NCI-H146 treated with DMSO at 0.1 percent for 48 hours (cell line): Measurements from ENCODE around the gene CNIH4.
"Not testable (repeated sequence)": the region's sequence is repeated elsewhere in the genome, so short reads cannot be mapped to it uniquely, and the experiment has no call there.

Experiments
- DNase-seq: peaks from one replicate; lab custom pipeline; 2025; ENCODE audit not compliant: unreplicated experiment; lab: John Stamatoyannopoulos, UW

Gene CNIH4

GRCh38 chr1:224393294-224393693, 36.6 kb downstream of the CNIH4 start:
- no peak for DNase-seq

DNA sequence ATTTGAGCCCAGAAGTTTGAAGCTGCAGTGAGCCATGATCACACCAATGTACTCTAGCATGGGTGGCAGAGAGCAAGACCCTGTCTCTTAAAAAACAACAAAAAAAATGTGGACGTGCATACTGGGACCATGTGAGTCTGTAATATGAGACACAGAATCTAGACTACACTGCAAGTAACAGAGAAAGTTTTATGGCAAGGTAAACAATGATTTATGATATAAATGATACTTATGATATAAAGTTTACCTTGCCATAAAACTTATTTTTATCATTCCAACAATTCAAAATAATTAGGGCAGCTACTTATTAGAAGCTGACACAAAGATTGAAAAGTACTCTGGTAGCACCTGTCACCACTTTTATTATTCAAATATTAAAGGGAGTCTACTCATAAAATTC, 43.2 kb downstream of the CNIH4 start:
- no peak for DNase-seq

GRCh38 chr1:224402472-224403036, 45.9 kb downstream of the CNIH4 start:
- no peak for DNase-seq

GRCh38 chr1:224404916-224405603, 48.4 kb downstream of the CNIH4 start:
- DNase-seq: no peak

GRCh38 chr1:224405604-224405970, 48.9 kb downstream of the CNIH4 start:
- DNase-seq: no peak

- DNase-seq: no peak
Observed at GRCh38 chr1:224406216-224406615, 49.5 kb downstream of the CNIH4 start.

- no peak for DNase-seq
Observed at GRCh38 chr1:224407571-224408293, 51.1 kb downstream of the CNIH4 start.

- no peak for DNase-seq
Observed at GRCh38 chr1:224408294-224408590, 51.6 kb downstream of the CNIH4 start.

- no peak for DNase-seq
Observed at GRCh38 chr1:224411766-224412165, 55.1 kb downstream of the CNIH4 start.

DNA sequence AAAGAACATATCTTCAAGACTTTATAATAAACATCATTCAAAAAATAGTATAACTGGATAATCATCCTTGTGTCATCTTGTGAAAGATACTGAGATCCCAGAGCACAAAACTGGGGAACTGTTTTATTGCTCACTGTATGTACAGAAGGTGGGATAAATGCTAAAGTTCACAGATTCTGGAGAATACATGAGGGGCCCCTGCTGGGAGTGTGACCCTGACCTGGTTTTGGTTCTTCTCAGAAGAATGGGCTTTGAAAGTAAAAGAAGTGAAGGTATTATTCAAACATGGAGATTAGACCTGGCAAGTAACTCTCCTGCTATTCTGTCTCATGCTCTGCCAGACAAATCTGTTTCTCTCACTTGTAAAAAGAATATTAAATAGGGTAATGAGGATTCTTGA, 63.4 kb downstream of the CNIH4 start:
- DNase-seq: no peak

- no peak for DNase-seq
Observed at GRCh38 chr1:224425279-224425884, 68.7 kb downstream of the CNIH4 start.

DNA sequence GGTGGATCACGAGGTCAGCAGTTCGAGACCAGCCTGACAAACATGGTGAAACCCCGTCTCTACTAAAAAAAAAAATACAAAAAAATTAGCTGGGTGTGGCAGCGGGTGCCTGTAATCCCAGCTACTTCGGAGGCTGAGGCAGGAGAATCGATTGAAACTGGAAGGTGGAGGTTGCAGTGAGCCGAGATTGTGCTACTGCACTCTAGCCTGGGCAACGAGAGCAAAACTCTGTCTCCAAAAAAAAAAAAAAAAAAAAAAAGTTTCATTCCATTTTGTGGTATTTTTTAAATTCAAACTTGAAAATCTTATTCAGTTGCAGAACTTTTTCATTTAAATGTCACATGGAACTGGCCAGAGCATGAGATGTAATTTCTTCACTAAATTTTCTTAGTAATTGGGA, 70.2 kb downstream of the CNIH4 start:
- not testable (repeated sequence) for DNase-seq

GRCh38 chr1:224427346-224427745, 70.7 kb downstream of the CNIH4 start:
- no peak for DNase-seq

DNA sequence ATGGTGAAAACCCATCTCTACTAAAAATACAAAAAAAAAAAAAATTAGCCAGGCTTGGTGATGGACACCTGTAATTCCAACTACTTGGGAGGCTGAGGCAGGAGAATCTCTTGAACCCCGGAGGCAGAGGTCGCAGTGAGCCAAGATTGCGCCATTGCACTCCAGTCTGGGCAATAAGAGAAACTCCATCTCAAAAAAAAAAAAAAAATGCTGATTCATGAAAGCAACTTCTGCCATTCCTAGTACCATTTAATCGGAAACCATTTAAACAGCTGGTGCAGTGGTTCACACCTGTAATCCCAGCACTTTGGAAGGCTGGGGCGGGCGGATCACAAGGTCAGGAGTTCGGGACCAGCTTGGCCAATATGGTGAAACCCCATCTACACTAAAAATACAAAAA, 72.0 kb downstream of the CNIH4 start:
- DNase-seq: not testable (repeated sequence)
